HEK293 (cell line): ENCODE data around the gene TIA1.

Source experiments
- ATF2 ChIP-seq: fragments of 450-650 bp; formaldehyde crosslinking; IDR thresholded peaks from 2 replicates; pipeline ENCODE4 v1.5.1; 2016; ENCODE audit warnings: missing biosample characterization, missing genetic modification characterization, low read depth
- ZNF121 ChIP-seq: fragments of 450-650 bp; formaldehyde crosslinking; IDR thresholded peaks from 2 replicates; pipeline ENCODE4 v1.5.1; 2016; ENCODE audit warnings: missing biosample characterization, missing genetic modification characterization
- ZNF169 ChIP-seq: fragments of 450-650 bp; formaldehyde crosslinking; IDR thresholded peaks from 2 replicates; pipeline ENCODE4 v1.5.1; 2016; ENCODE audit warnings: missing biosample characterization, missing genetic modification characterization
- ZNF473 ChIP-seq: fragments of 450-650 bp; formaldehyde crosslinking; IDR thresholded peaks from 2 replicates; pipeline ENCODE4 v1.5.1; 2017; ENCODE audit warnings: missing biosample characterization, missing genetic modification characterization
- ZNF529 ChIP-seq: fragments of 450-650 bp; formaldehyde crosslinking; IDR thresholded peaks from 2 replicates; pipeline ENCODE4 v1.5.1; 2017; ENCODE audit warnings: missing genetic modification characterization, missing biosample characterization; ENCODE audit not compliant: insufficient replicate concordance
- ZNF530 ChIP-seq: fragments of 450-650 bp; formaldehyde crosslinking; IDR thresholded peaks from 2 replicates; pipeline ENCODE4 v1.5.1; 2016; ENCODE audit warnings: low read depth, missing biosample characterization, missing genetic modification characterization
- ZNF645 ChIP-seq: fragments of 450-650 bp; formaldehyde crosslinking; IDR thresholded peaks from 2 replicates; pipeline ENCODE4; 2016; ENCODE audit warnings: missing biosample characterization, missing genetic modification characterization
- ZNF768 ChIP-seq: fragments of 450-650 bp; formaldehyde crosslinking; IDR thresholded peaks from 2 replicates; pipeline ENCODE4 v1.5.1; 2018; ENCODE audit warnings: missing biosample characterization, mild to moderate bottlenecking, missing genetic modification characterization
- ZSCAN18 ChIP-seq: fragments of 450-650 bp; formaldehyde crosslinking; IDR thresholded peaks from 2 replicates; pipeline ENCODE4 v1.5.1; 2016; ENCODE audit warnings: missing biosample characterization, missing genetic modification characterization

GRCh38 chr2:70191244-70191735 lies 57.1 kb downstream of the TIA1 start:
- no peak for TF ChIP-seq ZNF121 (tag by site-specific recombination)
- TF ChIP-seq ZNF473 (tag by site-specific recombination): no peak
- no peak for TF ChIP-seq ZNF645 (tag by site-specific recombination)
- TF ChIP-seq ZNF768 (tag by site-specific recombination): no peak
- no peak for TF ChIP-seq ZNF529
- no peak for TF ChIP-seq ZNF169
- TF ChIP-seq ATF2 (tag by site-specific recombination): no peak
- TF ChIP-seq ZSCAN18 (tag by site-specific recombination): no peak
- no peak for TF ChIP-seq ZNF530 (tag by site-specific recombination)
